Urothelium cell line (cell line): ENCODE results near the gene OR2W1.

Experiments
- DNase-seq: peaks from one replicate; pipeline ENCODE4 v3.0.0; 2011; ENCODE audit warnings: low spot score, mixed read lengths
- FAIRE-seq: peaks from 2 replicates; lab custom pipeline; 2011; peaks lifted over from hg19 to GRCh38; lab: Jason Lieb, UNC

Gene OR2W1, protein sequence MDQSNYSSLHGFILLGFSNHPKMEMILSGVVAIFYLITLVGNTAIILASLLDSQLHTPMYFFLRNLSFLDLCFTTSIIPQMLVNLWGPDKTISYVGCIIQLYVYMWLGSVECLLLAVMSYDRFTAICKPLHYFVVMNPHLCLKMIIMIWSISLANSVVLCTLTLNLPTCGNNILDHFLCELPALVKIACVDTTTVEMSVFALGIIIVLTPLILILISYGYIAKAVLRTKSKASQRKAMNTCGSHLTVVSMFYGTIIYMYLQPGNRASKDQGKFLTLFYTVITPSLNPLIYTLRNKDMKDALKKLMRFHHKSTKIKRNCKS

DNA sequence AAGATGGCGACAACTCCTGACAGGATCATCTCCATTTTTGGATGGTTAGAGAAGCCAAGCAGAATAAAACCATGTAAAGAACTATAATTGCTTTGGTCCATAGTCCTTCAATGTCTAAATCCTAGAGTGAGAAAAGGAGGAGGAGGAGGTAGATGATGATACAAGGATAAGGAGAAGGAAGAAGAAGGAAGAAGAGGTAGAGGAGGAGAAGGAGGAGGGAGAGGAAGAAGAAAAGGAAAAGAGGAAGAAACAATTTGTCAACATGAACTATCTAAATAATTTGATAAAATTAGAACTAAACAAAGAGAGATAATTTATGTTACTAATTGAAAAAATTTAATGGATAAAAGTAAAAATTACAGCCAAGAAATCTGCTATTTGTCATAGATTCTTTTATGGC is at the start of gene OR2W1:
TSS of gene OR2W1 (minus strand) at position 101 of the 400 bp plus-strand sequence. CDS start at position 101, 0 bp downstream.
- DNase-seq (no peak), FAIRE-seq (no peak)

DNA sequence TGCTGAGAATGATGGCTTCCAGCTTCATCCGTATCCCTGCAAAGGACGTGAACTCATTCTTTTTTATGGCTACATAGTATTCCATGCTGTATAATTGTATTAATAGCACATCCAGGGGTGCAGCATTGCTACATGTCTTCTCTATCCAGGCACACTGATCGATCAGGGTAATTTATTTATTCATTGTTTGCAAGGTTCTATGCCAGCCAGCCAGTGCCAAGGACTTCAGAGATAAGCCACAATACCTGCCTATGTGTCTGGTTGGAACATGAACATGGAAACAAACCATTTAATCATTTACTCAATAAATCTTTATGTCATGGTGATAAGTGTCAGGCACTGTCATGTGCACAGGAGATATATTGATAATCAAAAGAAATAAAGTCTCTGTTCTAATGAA is 48.0 kb upstream of the OR2W1 start:
- DNase-seq (no peak), FAIRE-seq (no peak)

DNA sequence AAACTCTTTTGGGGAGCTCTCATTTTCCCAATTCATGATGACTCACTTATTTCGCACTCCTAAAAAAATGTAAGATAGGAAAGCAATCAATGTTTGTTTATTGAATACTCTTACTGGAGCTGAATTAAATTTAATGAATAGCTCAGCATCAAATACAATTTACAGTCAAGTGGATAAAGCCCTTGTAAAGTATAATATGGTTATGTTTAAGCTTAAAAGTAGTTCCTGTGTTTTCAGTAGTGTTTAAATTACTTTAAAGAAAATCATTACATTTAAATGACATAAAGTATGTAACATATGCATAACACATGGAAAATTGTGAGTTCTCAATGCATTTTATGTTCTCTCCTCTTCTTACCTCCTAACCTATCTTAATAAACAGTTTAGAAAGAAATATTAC is 42.2 kb upstream of the OR2W1 start, which contains the start of gene OR2B3:
TSS of gene OR2B3 (minus strand) at position 101 of the 400 bp plus-strand sequence. CDS start at position 36, 65 bp downstream.
- FAIRE-seq (no peak), DNase-seq (no peak)

DNA sequence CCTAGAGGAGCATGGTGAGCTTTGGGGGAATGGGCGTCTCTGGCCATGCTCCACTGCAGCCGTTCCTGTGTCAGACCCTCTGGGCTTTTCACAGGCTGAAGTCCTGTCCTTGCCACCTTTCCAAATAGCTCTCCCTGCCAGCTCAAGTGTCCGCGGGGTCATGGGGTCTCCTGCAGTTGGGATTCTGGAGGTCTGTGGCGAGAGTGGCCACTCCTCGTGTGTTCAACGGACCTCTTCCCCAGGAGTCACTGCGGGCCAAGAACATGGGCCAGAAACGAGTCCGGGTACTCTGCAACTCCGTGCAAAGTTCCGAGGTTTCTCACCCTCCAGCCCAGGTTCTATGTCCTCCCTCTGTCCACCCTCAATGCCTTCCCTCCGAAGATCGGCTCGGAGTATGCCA is 37.5 kb upstream of the OR2W1 start:
- no peak for FAIRE-seq
- DNase-seq: no peak

DNA sequence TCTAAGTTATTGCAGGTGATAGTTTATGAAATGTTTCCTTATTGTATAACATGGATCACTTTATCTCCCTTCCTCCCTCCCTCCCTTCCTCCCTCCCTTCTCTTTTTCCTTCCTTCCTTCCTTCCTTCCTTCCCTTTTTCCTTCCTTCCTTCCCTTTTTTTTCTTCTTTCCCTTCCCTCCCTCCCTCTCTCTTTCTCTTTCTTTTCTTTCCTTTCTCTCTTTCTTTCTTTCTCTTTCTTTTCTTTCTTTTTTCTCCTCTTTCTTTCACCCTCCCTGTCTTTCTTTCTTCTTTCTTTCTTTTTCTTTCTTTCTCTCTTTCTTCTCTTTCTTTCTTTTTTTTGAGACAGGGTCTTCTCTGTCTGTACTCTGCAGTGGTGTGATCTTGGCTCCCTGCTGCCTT is 36.3 kb upstream of the OR2W1 start:
- FAIRE-seq: no peak

DNA sequence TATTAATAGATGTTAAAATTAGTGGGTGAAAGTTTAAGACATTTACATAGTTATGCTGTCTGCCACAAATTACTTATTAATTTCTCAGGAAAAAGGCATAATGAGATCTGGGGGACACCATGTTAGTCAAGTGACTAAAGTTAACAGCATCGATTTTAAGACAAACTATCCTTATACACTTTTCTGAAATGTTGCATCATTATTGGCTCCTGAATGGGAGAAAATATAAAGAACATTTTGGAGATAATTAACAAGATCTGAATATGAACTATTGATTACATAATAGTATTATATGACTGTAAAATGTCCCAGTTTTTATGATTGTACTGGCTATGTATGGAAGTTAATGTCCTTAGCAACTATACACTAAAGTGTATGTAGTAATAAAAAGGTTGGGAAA is 34.2 kb upstream of the OR2W1 start:
- no peak for DNase-seq
- no peak for FAIRE-seq

More for the DNA sequence above, 36.3 kb upstream of the OR2W1 start:
- DNase-seq: no peak

DNA sequence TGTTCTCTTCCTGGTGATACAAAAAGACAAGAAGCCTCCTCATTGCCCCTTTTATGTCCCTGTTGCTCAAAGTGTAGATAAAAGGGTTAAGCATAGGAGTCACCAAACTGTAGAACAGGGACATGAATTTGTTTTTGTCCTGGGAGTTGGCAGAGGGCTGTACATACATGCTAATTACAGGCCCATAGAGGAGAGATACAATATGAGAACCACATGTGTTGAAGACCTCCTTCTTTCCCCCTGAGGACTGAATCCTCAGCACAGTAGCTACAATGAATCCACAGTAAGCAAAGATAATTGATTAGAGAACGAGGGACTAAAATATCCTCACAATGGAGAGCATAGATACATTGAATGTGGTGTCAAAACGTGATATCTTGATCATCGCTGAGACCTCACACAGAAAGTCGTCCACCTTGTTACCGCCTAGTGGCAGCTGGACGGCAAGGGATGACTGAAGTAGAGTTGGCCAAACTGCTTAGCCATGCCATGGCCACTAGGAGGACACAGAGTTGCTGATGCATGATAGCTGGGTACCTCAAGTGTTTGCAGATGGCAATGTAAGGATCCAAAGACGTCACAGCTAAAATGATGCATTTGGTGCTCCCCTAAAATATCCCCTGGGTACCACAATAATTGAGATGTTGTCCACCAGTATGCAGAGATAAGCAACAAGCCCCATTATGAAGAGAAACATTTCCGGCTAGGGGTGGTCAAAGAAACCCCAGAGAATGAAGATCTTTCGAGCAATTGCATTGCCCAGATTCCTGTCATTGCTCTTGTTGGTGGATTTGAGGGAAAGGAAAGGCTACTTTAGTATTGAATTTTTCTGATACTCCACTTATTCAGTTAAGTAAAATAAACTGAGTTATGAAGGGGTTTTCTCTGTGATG is 27.1 kb upstream of the OR2W1 start:
- DNase-seq: peak; percentile 54
- FAIRE-seq: peak; percentile 89

DNA sequence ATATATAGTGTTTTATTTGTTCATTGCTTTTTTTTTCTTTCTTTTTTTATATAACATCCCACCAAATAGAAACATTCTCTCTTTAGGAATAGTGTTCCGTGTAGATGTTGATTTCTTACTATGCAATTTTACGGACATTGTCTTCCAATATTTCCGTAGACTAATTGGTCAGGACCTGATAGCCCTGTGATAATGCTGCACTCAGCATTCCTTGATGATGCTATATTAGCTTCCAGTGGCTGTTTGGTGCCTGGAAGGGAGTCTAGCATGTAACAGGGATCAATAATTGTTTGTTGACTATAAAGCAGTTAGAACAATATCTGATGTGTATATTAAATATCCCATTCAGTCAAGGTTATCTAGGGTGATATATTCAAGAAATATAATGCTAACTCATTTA is 6.7 kb upstream of the OR2W1 start:
- DNase-seq (no peak), FAIRE-seq (no peak)

DNA sequence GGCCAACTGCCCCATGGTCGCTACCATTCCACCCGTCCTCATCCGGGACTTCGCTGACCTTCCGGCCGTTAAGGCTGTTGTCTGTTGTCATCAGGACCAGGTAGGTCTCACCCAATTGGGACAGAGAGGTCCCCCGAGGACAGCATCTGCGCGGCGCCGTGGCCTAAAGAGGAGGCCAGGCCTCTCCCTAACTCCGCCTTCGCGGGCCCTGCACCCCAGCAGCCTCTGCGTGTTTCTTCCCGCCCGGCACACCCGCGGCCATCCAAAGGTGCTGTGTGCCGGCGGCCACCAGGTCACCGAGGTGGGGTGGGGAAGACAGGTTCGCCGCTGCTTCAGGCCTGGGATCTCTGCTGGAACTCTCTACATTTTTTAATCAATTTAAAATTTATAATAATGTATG is 9.0 kb downstream of the OR2W1 start:
- DNase-seq: no peak
- FAIRE-seq: no peak

DNA sequence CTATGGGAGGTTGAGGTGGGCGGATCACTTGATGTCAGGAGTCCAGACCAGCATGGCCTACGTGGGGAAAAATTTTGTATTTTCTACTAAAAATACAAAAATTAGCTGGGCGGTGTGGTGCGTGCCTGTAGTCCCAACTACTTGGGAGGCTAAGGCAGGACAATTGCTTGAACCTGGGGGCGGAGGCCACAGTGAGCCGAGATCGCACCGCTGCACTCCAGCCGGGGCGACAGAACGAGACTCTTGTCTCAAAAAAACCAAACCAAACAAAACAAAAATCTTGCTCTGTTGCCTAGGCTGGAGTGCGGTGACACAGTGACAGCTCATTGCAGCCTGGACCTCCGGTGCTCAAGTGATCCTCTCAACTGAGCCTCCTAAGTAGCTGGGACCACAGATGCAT is 16.2 kb downstream of the OR2W1 start:
- FAIRE-seq (no peak), DNase-seq (no peak)

DNA sequence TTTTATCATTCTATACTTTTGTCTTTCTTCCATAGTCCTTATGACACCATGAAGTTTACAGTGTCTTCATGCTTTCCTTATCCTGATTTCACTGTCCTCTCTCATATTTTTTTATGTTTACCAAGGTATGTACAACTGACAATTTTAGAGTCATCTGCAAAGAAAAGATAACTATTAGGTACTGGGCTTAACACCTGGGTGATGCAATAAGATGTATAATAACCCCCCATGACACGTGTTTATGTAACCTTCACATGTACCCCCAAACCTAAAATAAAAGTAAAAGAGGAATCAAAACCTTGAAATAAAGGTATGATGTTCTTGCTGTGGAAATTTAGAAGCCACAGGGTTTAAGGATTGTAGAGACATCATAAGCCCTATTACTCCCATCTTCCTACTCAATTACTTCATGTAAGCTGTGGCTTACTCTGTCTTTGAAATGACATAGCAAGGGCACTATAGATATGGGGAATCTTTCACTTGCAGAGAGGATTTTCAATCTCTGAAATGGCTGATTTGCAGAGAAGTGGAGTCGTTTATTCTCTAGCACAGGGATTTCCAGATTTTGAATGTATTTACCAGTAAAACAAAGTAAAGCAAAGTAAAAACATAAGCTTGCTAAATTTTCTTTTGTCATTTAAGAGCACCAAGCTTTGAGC is 18.9 kb downstream of the OR2W1 start:
- no peak for FAIRE-seq

DNA sequence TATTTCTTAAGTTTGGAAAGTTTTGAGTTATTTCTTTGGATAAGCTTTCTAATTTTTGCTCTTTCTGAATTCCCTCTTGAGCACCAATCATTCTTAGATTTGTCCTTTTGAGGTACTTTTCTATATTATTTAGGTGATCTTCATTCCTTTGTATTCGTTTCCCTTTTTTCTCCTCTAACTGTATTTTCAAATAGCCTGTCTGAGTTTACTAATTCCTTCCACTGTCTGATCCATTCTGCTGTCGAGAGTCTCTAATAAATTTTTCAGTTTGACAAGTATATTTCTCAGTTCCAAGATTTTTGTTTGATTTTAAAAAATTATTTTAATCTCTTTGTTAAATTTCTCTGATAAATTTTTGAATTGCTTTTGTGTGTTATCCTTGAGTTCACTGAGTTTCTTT is 23.5 kb downstream of the OR2W1 start:
- FAIRE-seq: no peak
- no peak for DNase-seq

More for the DNA sequence above, 18.9 kb downstream of the OR2W1 start:
- DNase-seq: no peak

DNA sequence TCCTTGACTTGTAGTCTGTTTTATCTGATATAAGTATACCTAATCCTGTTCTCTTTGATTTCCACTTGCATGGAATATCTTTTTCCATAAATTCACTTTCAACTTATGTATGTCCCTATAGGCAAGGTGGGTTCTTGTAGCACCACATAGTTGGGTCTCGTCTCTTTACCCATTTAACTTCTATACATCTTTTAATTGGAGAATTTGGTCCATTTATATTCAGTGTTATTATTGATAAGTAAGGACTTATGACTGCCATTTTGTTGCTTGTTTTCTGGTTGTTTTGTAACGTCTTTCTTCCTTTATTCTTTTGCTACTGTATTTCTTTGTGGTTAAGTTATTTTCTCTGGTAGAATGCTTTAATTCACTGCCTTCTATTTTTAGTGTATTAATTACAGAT is 25.3 kb downstream of the OR2W1 start:
- FAIRE-seq: no peak
- DNase-seq: no peak

DNA sequence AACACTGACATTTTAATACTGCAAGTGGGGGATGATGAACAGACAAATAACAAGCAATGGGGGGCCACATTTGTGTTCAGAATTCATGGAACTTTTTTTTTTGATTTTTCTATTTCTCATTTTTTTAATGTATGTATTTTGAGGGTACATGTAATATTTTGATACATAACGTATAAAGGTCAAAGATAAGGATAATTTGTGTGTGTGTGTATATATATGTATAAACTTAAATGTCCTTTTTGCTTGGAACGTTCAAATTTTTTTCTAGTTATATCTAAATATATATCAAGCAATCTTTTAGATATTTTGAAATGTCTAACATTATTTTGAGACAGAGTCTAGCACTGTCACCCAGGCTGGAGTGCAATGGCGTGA is 27.6 kb downstream of the OR2W1 start:
- FAIRE-seq: no peak
- no peak for DNase-seq

DNA sequence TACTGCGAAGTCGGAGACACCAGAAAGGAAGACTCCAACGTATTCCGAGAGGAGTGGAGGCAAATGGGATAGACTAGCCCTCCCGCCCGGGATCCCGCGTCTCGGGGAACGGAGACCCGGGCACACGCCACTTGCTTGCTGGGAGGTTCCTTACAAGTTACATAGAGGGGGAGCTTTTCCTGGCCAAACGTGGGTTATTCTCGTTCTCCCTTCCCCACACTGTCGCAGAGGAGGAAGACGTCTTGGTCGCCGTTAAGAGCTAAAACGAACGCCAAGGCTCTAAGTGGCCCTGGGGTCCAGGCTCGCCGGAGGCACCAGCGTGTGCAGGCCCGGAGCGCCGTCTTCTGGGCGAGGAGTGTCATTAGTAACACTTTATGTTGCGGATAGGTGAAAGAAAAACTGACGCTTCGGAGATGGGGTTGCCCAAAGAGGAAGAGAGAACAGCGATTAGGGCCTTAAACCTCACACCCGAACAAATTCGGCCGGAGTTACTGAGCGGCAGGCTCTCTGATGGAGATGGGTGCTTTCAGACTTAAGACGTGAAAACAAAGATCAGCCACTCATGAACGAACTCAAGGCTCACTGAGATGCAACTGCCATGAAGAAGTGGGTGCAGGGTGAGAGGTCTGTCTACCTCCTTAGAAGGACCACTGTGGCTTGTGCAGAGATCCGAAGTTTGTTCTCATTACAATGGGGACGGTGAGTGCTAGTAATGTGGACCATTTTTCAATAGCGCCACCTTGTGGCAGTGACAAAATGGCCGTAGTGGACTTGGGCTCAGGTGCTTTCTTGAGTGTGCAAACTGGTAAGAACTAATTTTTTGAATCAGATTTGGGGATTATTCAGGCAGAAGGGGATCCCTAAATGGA is 28.2 kb downstream of the OR2W1 start:
- FAIRE-seq: no peak
- peak; percentile 58 for DNase-seq

DNA sequence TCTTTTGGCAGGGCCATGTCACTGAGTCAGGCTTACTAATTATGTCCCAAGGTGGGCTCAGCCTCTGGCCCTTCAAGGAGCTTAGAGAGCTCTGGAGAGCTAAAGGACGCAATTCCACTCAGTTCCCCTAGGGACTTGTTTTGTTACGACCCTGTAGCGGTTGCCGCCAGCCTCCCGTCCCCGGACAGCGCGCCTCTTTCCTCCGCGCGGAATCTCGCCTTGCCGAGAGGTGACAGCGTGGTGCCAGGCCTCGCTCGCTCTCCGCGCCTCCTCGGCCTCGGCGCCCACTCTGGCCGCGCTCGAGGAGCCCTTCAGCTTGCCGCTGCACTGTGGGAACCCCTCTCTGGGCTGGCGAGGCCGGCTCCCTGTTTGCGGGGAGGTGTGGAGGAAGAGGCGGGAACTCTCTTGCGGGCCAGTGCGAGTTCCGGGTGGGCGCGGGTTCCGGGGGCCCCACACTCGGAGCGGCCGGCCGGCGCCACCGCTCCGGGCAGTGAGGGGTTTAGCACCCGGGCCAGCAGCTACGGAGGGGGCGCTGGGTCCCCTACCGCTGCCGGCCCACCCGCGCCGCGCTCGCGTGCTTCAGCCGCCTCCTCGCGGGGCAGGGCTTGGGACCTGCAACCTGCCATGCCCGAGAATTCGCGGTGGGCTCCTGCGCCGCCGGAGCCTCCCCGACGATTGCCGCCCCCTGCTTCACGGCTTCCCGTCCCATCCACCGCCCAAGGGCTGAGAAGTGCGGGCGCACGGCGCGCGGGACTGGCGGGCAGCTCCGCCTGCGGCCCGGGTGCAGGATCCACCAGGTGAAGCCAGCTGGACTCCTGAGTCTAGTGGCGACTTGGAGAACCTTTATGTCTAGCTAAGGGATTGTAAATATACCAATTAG is 30.0 kb downstream of the OR2W1 start:
- no peak for DNase-seq
- no peak for FAIRE-seq

DNA sequence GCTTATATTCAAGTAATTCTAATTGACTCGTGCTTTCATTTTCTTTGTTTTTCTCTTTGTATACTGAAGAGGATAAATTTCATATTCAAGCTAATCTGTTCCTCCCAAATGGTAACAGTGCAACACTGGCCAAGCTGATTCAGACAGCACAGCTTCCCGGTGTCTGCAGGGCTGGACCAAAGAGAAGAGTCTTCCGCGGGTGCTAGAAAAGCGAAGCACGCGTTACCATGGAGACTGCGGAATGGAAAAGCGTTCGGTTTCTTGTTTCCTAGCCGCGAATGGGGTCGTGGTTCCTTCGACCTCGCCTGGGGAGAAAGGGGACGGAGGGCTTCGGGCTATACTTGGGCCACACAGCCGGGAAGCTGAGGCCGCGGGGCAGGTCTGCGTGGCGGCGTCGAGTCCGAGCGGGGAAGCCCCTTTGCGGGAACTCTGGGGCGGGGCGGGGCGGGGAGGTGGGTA is 33.7 kb downstream of the OR2W1 start:
- no peak for FAIRE-seq

DNA sequence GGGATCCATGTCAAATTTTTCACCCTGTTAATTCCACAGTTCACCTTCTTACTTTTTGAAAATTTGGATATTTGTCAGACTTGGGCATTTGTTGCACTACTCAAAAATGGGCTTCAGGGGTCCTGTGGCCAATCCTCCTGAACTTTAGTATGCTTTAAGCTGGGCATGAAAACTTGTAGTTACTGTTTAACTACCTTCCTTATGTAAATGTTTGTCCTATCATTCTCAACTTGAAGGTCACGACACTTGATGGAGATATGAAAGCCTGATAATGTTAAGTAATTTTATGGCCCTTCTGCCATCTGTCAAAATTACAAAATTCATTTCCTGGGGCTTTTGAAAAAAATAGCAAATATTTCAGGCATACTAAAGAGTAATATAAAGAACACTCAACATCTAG is 35.6 kb downstream of the OR2W1 start:
- DNase-seq (no peak), FAIRE-seq (no peak)

More for the DNA sequence above, 33.7 kb downstream of the OR2W1 start:
- DNase-seq: peak; percentile 67

DNA sequence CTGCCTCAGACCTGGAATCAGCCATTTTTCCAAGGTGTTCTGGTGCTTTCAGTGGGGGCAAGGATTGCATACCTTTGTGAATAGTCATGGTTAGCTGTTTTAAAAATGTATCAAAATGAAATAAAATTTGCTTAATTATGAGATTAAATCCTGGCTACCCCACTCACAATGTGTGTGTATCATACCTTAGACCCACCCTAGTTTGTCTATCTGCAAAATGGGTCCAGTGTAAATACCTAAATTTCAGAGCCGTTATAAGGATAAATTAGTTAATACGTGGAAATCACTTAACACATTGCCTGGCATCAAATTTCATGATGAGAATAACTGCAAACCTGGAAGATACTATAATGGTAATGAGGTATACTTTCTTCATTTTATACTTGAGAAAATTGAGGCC is 36.9 kb downstream of the OR2W1 start:
- DNase-seq: no peak
- no peak for FAIRE-seq
